UCSD-AML1 (cell line): Measurements from ENCODE around the gene IQGAP3.
A peak's percentile ranks its signal among the peaks of the same experiment; 100 is the strongest.
"Not testable (repeated sequence)": the region's sequence is repeated elsewhere in the genome, so short reads cannot be mapped to it uniquely, and the experiment has no call there.

Source experiments
- DNase-seq: peaks from one replicate; lab custom pipeline; 2025; ENCODE audit not compliant: unreplicated experiment; lab: John Stamatoyannopoulos, UW

IQGAP3 gene

DNA sequence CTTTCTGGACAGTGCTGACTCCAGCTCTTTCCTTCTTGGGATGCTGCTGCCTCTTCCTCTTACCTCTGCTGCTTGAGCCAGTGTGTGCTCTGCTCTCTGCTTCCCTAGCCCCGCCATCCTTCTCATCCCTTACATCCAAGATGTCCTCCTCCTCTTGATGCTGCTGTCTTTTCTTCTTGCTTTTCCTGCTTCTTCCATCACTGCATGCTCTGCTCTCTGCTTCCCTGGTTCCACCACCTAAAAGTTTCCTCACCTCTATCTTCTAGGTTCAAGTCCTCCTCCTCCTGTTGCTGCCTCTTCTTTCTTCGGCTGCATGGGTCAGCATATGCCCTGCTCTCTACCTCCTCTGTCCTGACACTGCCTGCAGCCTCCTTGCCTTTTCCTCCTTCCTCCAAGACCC is 22.7 kb upstream of the IQGAP3 start:
- DNase-seq = no peak

DNA sequence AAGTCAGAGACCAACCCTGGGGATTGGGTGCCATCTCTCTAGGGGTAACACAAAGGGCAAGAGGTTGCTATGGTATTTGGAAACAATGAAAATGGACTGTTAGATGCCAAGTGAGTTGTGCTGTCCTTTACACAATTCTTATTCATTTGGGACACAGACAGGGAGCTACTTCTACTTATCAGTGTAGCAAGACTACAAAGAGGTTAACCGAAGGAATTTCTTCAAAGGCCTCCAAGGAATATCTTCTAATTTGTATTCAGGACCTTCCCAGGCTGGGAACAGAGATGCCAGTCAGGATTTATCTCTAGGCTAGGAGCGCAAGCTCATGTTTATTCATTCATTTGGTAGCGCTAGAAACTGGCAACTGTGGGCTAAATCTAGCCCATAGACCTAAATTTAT is 21.8 kb upstream of the IQGAP3 start:
- no peak for DNase-seq

DNA sequence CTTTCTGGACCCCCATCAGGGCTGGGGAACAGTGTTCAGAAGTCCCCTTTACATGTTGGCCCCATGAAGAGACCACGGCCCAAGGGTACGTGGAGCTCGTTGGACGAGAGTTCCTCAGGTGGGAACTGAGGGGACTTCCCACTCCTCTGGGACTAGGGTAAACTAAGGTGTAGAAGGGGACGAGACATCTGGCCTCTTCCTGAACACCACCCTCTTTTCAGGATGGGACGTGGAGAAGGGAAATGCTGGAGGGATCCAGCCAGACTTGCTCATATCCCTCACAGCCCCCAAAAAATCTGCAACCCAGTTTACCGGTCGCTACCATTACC is 21.3 kb upstream of the IQGAP3 start:
- no peak for DNase-seq

DNA sequence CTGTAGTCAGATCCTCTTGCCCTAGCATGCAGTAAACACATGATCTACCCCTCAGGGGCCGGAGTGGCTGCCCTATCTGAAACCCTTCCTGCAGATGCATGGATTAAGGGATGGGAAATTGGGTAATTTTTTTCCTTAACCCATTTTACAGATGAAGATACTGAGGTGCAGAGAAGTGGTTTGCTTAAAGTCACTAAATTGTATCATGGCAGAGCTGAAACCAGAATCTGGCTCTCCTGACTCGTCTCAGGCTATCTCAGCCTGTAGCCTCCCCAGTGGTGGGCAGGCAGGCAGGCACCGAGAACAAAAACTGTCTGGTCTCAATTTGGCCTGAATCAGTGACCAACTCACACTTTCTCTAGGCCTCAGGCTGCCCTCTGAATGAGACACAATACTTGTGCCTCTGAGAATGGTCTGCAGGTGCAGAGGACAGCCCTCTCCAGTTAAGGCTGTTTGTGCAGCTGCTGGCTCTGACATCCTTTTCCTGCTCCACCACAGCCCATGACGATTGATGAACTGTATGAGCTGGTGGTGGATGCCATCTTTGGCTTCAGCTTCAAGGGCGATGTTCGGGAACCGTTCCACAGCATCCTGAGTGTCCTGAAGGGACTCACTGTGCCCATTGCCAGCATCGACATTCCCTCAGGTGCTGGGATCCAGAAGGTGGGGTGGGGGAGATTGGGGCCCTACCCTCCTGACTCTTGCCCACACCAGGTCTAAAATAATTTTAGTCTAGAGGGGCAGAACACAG is 20.7 kb upstream of the IQGAP3 start:
- no peak for DNase-seq

DNA sequence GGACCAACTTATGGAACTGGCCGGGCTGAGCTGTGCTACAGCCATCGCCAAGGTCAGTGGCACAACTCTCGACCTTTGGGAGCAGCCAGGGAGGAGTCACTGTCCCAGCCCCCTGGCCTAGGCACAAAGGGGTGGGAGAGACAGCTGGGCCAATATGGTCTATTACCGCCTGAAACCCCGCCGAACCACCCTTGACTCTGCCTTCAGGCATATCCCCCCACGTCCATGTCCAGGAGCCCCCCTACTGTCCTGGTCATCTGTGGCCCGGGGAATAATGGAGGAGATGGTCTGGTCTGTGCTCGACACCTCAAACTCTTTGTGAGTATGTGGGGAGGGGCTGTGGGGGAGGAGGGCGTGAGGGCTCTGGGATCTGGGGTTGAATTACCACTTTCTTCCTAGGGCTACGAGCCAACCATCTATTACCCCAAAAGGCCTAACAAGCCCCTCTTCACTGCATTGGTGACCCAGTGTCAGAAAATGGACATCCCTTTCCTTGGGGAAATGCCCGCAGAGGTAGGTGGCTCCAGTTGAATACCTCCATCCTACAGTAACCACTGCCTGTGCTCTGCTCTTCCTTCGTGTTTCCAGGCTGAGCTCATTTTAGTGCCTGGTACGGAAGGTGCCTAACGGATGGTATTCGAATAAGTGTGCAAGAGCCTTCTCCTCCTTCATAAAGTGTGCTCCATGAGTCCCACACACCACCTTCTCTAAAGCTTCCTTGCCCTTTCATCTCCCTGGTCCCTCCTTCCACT is 20.0 kb upstream of the IQGAP3 start:
- no peak for DNase-seq

DNA sequence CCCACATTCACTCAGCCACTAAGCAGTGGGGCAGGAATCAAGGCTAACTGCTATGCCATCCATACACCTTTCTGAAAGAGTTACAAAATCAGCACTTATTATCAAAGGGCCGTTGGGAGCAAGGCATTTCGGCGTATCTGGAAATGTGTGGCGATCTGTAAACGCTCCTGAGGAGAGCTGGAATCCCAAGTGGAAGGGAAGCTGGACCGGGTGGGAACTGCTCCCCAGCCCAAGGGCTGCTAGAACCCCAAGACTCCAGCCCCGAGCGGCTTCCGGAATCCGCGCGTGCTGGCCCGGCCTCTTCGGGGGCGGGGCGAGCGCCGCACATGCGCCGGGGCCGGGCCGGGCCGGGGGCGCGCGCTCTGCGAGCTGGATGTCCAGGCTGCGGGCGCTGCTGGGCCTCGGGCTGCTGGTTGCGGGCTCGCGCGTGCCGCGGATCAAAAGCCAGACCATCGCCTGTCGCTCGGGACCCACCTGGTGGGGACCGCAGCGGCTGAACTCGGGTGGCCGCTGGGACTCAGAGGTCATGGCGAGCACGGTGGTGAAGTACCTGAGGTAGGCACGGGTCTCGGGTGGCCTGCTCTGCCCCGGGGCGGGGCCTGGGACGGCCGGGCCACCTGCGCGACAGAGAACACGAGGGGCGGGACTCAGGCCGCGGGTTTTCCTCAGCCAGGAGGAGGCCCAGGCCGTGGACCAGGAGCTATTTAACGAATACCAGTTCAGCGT is 19.2 kb upstream of the IQGAP3 start, which contains the start of gene NAXE:
TSS of gene NAXE (plus strand) at position 345 of the 726 bp plus-strand sequence. CDS start at position 374, 29 bp downstream.
- DNase-seq = peak; percentile 82

DNA sequence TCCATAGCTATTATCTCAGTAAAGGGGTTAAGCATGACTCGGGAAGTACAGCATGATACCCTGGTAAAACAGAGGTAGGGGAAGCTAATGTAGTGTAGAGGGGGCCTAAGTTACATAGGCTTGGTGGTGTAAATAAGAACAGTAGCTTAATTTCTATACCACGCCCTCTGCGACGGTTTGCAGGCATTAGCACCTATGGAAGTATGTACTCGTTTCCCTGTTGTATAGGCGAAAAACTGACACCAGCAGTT is 18.7 kb upstream of the IQGAP3 start:
- no peak for DNase-seq

DNA sequence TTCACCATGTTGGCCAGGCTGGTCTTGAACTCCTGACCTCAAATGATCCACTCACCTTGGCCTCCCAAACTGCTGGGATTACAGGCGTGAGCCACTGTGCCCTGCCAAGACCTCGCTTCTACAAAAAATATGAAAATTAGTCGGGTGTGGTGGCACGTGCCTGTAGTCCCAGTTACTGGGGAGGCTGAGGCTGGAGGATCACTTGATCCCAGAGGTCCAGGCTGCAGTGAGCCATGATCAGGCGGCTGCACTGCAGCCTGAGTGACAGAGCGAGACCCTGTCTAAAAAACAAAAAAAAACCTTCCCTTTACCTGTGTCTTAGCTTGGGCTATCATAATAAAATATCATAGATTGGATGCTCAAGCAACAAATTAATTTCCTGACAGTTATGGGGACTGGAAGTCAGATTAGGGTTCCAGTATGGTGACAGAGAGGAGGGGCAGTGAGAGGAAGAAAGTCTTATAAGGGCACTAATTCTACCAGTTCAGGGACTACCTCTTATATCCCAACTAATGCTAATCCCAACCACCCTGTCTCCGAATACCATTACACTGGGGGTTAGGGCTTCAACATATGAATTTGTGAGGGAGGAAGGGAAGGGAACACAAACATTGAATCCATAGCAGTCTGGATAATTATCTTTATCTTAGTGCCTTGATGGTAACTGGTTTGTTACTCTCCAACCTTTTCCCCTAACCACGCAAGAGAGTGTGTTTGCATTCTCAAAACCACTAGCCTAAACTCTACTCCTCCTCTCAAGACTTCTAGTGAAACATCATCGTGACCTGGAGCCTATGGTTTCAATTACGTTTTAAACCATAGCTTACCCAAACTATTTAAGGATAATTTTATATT is 18.2 kb upstream of the IQGAP3 start:
- DNase-seq = no peak

DNA sequence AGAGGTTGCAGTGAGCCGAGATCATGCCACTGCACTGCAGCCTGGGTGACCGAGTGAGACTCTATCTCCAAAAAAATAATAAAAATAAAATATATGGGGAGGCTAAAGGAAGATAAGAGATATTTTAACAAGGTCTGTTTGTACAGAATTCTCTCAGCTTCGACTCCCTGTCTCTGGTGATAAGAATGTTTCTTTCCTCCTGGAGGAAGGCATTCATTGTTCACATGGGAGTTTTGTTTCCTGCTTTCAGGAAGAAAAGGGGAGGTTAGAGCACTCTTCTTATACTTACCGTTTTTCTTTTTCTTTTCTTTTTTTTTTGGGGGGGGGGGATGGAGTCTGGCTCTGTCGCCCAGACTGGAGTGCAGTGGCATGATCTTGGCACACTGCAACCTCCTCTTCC is 17.2 kb upstream of the IQGAP3 start:
- DNase-seq = no peak

DNA sequence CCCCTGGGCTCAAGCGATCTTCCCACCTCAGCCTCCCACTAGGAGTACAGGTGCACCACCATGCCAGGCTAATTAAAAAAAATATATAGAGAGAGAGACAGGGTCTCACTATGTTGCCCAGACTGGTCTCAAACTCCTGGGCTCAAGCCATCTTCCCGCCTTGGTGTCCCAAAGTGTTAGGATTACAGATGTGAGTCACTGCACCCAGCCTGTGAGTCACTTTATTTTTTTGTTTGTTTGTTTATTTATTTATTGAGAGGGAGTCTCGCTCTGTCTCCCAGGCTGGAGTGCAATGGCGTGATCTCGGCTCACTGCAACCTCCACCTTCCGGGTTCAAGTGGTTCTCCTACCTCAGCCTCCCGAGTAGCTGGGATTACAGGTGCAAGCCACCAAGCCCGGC is 15.6 kb upstream of the IQGAP3 start:
- not testable (repeated sequence) for DNase-seq

DNA sequence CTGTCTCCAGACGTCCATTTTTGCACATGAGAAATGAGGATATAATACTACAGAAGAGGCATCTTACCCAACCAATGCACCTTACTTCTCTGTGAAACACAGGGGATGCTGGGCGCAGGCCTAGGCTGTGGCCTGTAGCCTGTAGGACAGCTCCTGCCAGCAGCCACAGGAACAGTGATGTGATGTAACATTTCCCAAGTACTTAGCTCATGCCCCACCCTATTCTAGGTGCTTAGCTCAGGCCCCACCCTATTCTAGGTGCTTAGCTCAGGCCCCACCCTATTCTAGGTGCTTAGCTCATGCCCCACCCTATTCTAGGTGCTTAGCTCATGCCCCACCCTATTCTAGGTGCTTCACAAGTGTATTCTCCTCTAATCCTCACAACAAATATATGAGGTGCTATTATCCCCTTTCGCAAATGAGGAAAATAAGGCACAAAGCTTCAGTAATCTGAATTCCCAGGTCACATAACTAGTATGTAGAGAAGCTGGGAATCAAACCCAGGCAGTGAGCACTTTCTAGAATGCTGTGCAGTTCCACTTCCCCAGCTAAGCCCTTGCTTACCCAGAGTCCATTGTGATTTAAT is 14.6 kb upstream of the IQGAP3 start:
- no peak for DNase-seq

DNA sequence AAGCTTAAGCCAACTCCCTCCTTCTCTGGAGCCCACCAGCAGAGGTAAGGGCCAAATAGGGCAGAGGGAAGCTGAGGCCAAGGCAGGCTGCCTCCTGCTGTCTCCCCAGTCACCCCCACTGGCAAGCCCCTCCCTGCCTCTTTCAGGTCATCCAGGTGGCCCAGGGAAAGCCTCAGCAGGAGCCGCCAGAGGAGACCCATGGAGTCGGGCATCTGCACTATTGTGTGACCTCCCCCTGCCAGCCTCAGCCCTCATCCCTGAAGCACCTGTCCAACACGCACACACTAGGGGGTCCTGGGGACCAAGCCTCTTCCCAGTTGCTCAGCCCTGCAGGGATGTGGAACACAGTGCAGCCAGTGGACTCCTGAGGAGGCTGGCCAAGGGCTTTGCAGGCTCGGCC is 14.0 kb upstream of the IQGAP3 start:
- no peak for DNase-seq

DNA sequence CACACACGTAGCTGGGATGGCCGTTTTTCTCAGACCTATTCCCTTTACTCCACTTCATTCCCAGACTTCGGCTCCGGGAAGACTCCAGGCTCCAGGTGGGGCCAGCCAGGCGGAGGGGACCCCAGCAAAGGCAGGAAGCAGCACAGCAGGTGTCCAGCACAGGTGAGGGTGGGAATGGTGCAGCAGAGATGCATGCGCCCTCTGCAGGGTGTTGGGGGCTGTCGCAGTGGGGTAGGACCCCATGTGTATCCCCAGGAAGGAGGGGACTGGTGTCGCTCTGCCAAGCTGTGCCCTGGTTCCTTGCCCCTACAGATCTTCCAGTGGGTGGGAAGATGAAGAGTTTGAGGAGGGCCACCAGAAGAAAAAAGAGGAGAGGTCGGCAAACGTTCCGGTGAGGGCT is 12.4 kb upstream of the IQGAP3 start:
- no peak for DNase-seq

DNA sequence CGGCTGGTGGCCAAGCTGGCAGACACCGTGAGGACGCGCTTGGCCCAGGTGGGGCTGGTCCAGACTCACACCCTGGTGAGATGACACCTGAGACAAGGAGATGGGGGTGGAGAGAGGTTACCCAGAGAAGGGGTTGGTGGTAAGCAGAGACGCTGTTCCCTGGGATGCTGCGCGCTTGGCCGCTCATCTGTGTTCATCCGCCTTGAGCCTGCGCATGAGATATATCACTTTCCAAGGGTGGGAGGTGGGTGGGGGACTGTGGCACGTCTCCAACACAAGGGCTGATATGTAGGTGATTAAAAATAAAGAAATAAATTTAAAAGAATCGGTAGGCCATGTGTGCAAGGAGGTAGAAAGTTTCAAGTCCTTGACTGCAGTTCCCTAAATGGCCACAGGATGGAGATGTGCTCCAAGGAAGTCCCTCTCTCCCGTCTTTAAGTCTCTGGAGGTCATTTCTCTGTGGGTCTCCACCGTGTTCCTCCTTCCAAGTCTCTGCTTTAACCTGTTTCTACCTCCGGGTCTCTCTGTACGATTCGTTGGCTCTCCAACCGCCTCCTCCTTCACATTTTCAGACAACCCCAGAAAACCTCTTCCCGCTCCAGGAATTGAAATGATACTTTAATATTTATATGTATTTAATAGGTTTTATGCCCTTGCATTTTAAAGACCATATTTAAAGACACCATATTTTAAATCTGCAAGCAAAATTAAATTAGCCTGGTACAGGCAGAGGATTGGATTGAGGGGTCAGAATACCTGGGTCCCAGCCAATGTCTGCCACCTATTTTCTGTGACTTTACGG is 11.7 kb upstream of the IQGAP3 start:
- DNase-seq = peak; percentile 38

DNA sequence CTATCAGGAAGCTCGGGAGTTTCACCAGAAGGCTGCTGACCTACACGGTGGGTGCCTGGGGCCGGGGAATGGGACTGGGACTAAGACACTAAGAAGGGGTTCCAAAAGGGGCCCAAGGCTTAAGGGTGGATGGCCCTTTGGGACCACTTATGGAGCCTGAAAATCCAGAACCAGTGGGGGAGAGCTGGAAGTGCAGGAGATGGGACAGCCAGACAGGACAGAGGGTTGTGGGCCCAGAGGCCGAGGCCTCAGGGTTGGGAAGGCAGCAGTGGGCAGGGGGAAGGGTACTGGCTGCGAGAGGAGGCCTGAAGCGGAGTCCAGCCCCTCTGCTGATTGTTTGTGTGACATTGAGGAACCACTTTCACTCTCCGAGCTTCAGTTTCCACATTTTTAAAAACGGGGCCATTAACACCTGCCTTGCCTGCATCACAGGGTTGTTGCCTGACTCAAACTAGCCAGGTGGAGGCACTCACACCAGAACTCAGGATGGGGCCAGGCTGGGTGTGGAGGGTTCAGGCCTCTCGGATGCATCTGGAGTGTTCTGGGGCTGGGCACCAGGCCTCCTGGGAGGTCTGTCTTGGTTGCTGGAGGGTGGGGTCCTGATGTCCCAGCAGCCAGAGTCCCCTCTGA is 10.1 kb upstream of the IQGAP3 start:
- DNase-seq = peak; percentile 56

DNA sequence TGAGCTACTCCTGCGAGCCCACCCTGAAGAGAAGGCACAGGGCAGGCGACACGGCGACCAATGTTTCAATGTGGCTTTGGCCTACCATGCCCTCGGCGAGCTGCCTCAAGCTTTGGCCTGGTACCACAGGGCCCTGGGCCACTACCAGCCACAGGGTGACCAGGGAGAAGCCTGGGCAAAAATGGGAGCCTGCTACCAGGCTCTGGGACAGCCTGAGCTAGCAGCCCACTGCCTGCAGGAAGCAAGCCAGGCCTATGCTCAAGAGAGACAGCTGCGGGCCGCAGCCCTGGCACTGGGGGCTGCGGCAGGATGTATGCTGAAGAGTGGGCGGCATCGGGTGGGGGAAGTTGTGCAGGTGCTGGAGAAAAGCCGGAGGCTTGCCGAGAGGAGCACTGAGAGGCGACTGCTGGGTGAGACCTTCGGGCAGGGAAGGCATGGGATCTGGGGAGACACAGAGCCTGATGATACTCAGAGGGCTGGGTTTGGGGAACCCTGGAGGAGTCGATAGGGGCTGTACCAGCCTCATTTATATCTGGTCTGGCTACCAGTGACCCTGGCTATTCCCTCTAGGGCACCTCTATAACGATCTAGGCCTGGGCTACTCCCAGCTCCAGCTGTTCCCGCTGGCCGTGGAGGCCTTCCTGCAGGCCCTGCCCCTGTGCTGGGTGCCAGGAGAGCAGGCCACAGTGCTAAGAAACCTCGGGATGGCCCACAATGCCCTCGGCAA is 9.5 kb upstream of the IQGAP3 start:
- peak; percentile 62 for DNase-seq

DNA sequence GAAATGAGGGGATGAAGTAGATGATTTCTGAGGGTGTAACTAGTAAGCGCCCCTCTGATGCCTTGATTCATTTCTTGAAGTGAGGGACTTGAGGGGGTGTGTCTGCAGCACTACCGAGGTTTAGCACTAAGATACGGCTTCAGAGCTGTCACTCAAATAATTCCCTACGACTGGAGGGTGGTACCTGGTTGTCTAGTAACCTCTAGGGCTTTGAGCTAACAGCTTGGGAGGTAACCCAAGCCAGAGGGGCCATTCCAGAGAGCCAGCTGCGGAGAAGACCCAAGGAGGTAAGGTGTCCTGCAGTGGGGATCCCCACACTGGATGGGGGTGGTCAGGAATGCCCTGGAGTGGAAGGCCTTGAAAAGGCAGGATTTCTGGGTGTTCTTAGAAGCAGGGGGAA is 7.1 kb upstream of the IQGAP3 start, which contains the start of gene TTC24:
TSS of gene TTC24 (plus strand) at position 252 of the 400 bp plus-strand sequence. CDS start 1,642 bp downstream, outside the sequence.
- DNase-seq = no peak

DNA sequence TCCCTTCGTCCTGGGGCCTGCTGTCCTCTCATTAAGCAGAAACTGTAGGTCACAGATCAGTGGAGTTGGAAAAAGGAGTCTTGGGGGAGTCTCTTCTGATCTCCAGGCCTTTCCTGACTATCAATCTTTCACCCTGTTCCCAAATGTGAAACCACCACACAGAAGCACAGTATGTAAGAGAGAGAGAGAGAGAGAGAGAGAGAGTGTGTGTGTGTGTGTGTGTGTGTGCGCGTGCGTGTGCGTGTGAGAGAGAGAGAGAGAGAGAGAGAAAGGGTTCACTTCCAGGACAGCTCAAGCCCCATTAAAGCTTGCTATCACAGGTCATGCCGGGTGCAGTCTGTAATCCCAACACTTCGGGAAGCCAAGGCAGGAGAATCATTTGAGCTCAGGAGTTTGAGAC is 5.7 kb upstream of the IQGAP3 start:
- DNase-seq = no peak

DNA sequence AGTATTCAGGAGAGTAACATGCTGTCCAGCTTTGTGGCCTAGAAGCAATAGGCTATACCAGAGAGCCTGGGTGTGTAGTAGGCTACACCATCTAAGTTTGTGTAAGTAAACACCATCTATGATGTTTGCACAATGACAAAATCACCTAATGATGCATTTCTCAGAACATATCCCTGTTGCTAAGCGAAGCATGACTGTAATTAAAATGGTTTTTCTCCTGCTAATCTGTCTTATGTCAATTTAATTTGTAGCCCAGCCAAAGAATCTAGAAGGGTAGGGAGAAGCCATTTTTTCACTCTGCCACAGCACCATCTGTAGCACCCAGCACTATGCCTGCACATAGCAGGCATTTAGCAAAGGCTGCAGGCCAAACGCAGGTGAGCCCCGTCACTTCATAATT is 5.2 kb upstream of the IQGAP3 start:
- DNase-seq = no peak
